Trophoblast cell (in vitro differentiated cells and primary cell): ENCODE measurements around the gene GRAMD1A.

Experiments
- DNase-seq, 2 donors: peaks; one replicate each; pipeline ENCODE4 v3.0.0-alpha.2; 2016
- H2AFZ ChIP-seq: 2 replicates; pipeline ENCODE4 v1.6.1; 2013; ENCODE audit warnings: low read length, moderate library complexity, mild to moderate bottlenecking; ENCODE audit not compliant: insufficient read depth, poor library complexity
- H2AK5ac ChIP-seq: 2 replicates; pipeline ENCODE4 v1.6.1; 2013; ENCODE audit warnings: mild to moderate bottlenecking, low read length
- H2BK120ac ChIP-seq: 2 replicates; pipeline ENCODE4 v1.6.1; 2013; ENCODE audit warnings: low read length, mild to moderate bottlenecking, moderate library complexity; ENCODE audit not compliant: insufficient read depth, poor library complexity
- H2BK12ac ChIP-seq: 2 replicates; pipeline ENCODE4 v1.6.1; 2013; ENCODE audit warnings: mild to moderate bottlenecking, low read length, moderate library complexity
- H2BK5ac ChIP-seq: 2 replicates; pipeline ENCODE4 v1.6.1; 2013; ENCODE audit warnings: low read length, low read depth, moderate library complexity, mild to moderate bottlenecking; ENCODE audit not compliant: poor library complexity
- H3K14ac ChIP-seq: 2 replicates; pipeline ENCODE4 v1.6.1; 2013; ENCODE audit warnings: mild to moderate bottlenecking, low read length
- H3K18ac ChIP-seq: 2 replicates; pipeline ENCODE4 v1.6.1; 2013; ENCODE audit warnings: mild to moderate bottlenecking, low read length
- H3K23ac ChIP-seq: 2 replicates; pipeline ENCODE4 v1.6.1; 2013; ENCODE audit warnings: low read length
- H3K27ac ChIP-seq: 2 replicates; pipeline ENCODE4 v1.5.1; 2013; ENCODE audit warnings: low read depth, mild to moderate bottlenecking, inconsistent platforms, low read length, moderate library complexity
- H3K27me3 ChIP-seq: 2 replicates; pipeline ENCODE4 v1.6.1; 2013; ENCODE audit warnings: inconsistent platforms, mild to moderate bottlenecking, low read length, moderate library complexity; ENCODE audit not compliant: insufficient read depth
- H3K36me3 ChIP-seq, 2 experiments: 1 replicate in 1 of 2; 2 replicates in 1 of 2; pipeline ENCODE4 v1.6.1; 2013; ENCODE audit warnings: low read length in 2 of 2, mild to moderate bottlenecking in 2 of 2, moderate library complexity in 1 of 2; ENCODE audit not compliant: insufficient read depth in 2 of 2, control insufficient read depth in 1 of 2
- H3K4ac ChIP-seq: 2 replicates; pipeline ENCODE4 v1.6.1; 2013; ENCODE audit warnings: low read depth, mild to moderate bottlenecking, low read length, moderate library complexity
- H3K4me1 ChIP-seq, 2 experiments: 1 replicate in 1 of 2; 2 replicates in 1 of 2; pipeline ENCODE4 v1.6.1; 2013; ENCODE audit warnings: low read length in 2 of 2, mild to moderate bottlenecking in 2 of 2, moderate library complexity in 1 of 2; ENCODE audit not compliant: insufficient read depth in 2 of 2, control insufficient read depth in 1 of 2
- H3K4me2 ChIP-seq: 2 replicates; pipeline ENCODE4 v1.6.1; 2013; ENCODE audit warnings: inconsistent platforms, mild to moderate bottlenecking, low read length, moderate library complexity
- H3K4me3 ChIP-seq: 2 replicates; pipeline ENCODE4 v1.5.1; 2013; ENCODE audit warnings: mild to moderate bottlenecking, low read depth, low read length, inconsistent platforms
- H3K79me1 ChIP-seq: one replicate; pipeline ENCODE4 v1.6.1; 2013; ENCODE audit warnings: low read length
- H3K79me2 ChIP-seq: 2 replicates; pipeline ENCODE4 v1.6.1; 2013; ENCODE audit warnings: low read length, mild to moderate bottlenecking; ENCODE audit not compliant: control insufficient read depth, insufficient read depth, poor library complexity
- H3K9ac ChIP-seq: 2 replicates; pipeline ENCODE4 v1.6.1; 2013; ENCODE audit warnings: mild to moderate bottlenecking, low read length
- H3K9me3 ChIP-seq: 2 replicates; pipeline ENCODE4 v1.6.1; 2013; ENCODE audit warnings: low read depth, mild to moderate bottlenecking, control low read depth, inconsistent platforms, low read length; ENCODE audit not compliant: insufficient read depth
- H4K12ac ChIP-seq: 2 replicates; pipeline ENCODE4 v1.6.1; 2013; ENCODE audit warnings: low read depth, mild to moderate bottlenecking, low read length, moderate library complexity
- H4K8ac ChIP-seq: 2 replicates; pipeline ENCODE4 v1.6.1; 2013; ENCODE audit warnings: low read depth, mild to moderate bottlenecking, low read length, moderate library complexity
- H4K91ac ChIP-seq: one replicate; pipeline ENCODE4 v1.6.1; 2013; ENCODE audit warnings: low read depth, mild to moderate bottlenecking, low read length, moderate library complexity
- WGBS: extraction: QIAGEN DNeasy Blood & Tissue Kit; methylation state at CpG from one replicate; pipeline ENCODE4 v1.1.7; 2013; ENCODE audit warnings: missing lambda C conversion rate; ENCODE audit not compliant: insufficient read length, insufficient coverage; ENCODE audit errors: extremely low coverage; 5-methylcytosine and 5-hydroxymethylcytosine counted together

The GRAMD1A gene

DNA sequence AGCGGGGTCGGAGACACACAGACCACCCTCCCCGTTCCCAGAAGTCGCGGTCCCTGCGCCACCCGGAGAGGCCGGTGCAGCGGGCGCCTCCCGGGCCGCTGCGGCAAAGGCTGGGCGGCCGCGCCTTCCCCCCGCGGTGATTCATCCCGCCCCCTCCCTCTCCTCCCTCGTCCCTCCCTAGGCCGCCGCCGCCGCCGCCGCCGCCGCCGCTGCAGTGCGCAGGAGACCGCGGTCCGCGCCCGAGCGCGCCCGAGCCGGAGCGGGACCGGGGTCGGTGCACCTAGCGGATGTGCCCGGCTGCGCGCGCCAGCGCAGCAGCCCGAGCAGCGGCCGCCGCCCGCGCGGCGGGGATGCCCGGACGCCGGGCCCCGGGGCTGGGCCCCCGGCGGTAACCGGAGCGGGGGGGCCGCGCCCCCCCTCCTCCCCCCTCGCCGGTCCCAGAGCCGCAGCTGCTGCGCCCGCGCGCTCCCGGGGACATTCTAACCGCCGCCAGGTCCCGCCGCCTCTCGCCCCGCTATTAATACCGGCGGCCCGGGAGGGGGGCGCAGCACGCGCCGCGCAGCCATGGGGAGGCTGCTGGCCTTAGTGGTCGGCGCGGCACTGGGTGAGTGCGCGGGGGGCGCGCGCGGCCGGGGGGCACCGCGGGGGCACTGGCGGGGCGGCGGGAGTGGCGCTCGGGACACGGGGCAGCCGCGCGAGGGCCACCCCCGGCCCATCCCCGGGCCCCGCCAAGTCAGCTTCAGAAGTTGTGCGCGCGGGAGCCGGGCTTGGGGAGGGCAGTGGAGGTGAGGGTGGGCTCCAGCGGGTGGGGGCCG lies 30.3 kb downstream of the GRAMD1A start, which contains the start of gene SCN1B:
TSS of gene SCN1B (plus strand) at position 214 of the 815 bp plus-strand sequence. CDS start at position 565, 351 bp downstream.
- Histone ChIP-seq H2BK5ac (no peak within 1 kb of the TSS), H3K9ac (no peak within 1 kb of the TSS), H3K9me3 (no peaks in the 10 kb centered on the region), H4K8ac (no peak within 1 kb of the TSS), H2AFZ (peak within 1 kb of the TSS; percentile 3), H3K27me3 (peaks cover 20% of the 10 kb centered on the region), H3K18ac (no peak within 1 kb of the TSS), H3K79me1 (no peaks in the 10 kb centered on the region), H2BK12ac (no peak within 1 kb of the TSS), H3K27ac (no peak within 1 kb of the TSS), H4K91ac (no peak within 1 kb of the TSS), H3K4me3 (peak within 1 kb of the TSS; percentile 52), H3K36me3 (peaks cover 27 to 28% of the 10 kb centered on the region in 2 experiments), H3K79me2 (no peaks in the 10 kb centered on the region), H2AK5ac (no peak within 1 kb of the TSS), H2BK120ac (no peak within 1 kb of the TSS), H4K12ac (no peak within 1 kb of the TSS), H3K14ac (no peak within 1 kb of the TSS), H3K23ac (no peak within 1 kb of the TSS), H3K4ac (no peak within 1 kb of the TSS), H3K4me1 (peaks cover 5 to 10% of the 10 kb centered on the region in 2 experiments), H3K4me2 (peak within 1 kb of the TSS; percentile 83)
- DNase-seq = peak in 1 of 2 donors; percentile 55
- WGBS = no CpG with 5 or more reads among the region's 118 CpGs

- H3K4me2 ChIP-seq = peak overlapping the region; percentile 83
- H2AK5ac ChIP-seq = no peak overlapping the region
- H2BK120ac ChIP-seq = no peak overlapping the region
- no peak overlapping the region for H3K9ac ChIP-seq
- no peaks in the 10 kb centered on the region for H3K79me2 ChIP-seq
- H3K4me1 ChIP-seq = peaks cover 5 to 10% of the 10 kb centered on the region in 2 experiments
- H2BK12ac ChIP-seq = no peak overlapping the region
- no peak overlapping the region for H4K91ac ChIP-seq
- no peak overlapping the region for H4K12ac ChIP-seq
- peaks cover 20% of the 10 kb centered on the region for H3K27me3 ChIP-seq
- H4K8ac ChIP-seq = no peak overlapping the region
- no peak overlapping the region for H3K23ac ChIP-seq
- no peaks in the 10 kb centered on the region for H3K9me3 ChIP-seq
- H3K4ac ChIP-seq = no peak overlapping the region
- H3K4me3 ChIP-seq = no peak overlapping the region
- H3K27ac ChIP-seq = no peak overlapping the region
- no peaks in the 10 kb centered on the region for H3K79me1 ChIP-seq
- no peak overlapping the region for H2AFZ ChIP-seq
- peaks cover 19 to 20% of the 10 kb centered on the region in 2 experiments for H3K36me3 ChIP-seq
- H3K14ac ChIP-seq = no peak overlapping the region
- no peak overlapping the region for H3K18ac ChIP-seq
- no CpG with 5 or more reads among the region's 31 CpGs for WGBS
- no peak overlapping the region for H2BK5ac ChIP-seq
- DNase-seq = peak in 1 of 2 donors; percentile 38
These were observed 31.2 kb downstream of the GRAMD1A start for GRCh38 chr19:35031072-35031881.

GRCh38 chr19:35032356-35032865 lies 32.3 kb downstream of the GRAMD1A start:
- Histone ChIP-seq H3K23ac (no peak overlapping the region), H3K27me3 (peaks cover 20% of the 10 kb centered on the region), H3K79me2 (no peaks in the 10 kb centered on the region), H2BK120ac (no peak overlapping the region), H2AK5ac (no peak overlapping the region), H3K14ac (no peak overlapping the region), H4K12ac (no peak overlapping the region), H3K9ac (no peak overlapping the region), H3K27ac (no peak overlapping the region), H2BK5ac (no peak overlapping the region), H3K4ac (no peak overlapping the region), H4K91ac (no peak overlapping the region), H2AFZ (no peak overlapping the region), H3K79me1 (no peaks in the 10 kb centered on the region), H3K36me3 (peaks cover 9% of the 10 kb centered on the region in 2 experiments), H3K4me1 (peaks cover 5 to 10% of the 10 kb centered on the region in 2 experiments), H4K8ac (no peak overlapping the region), H3K4me2 (no peak overlapping the region), H3K9me3 (no peaks in the 10 kb centered on the region), H3K4me3 (no peak overlapping the region), H2BK12ac (no peak overlapping the region), H3K18ac (no peak overlapping the region)
- DNase-seq = no peak
- WGBS = no CpG with 5 or more reads among the region's 17 CpGs
